NCI-H748 (cell line): Measurements from ENCODE around the gene AMIGO1.

Experiments
- DNase-seq: peaks from one replicate; lab custom pipeline; 2025; ENCODE audit not compliant: unreplicated experiment; lab: John Stamatoyannopoulos, UW

AMIGO1 gene

DNA sequence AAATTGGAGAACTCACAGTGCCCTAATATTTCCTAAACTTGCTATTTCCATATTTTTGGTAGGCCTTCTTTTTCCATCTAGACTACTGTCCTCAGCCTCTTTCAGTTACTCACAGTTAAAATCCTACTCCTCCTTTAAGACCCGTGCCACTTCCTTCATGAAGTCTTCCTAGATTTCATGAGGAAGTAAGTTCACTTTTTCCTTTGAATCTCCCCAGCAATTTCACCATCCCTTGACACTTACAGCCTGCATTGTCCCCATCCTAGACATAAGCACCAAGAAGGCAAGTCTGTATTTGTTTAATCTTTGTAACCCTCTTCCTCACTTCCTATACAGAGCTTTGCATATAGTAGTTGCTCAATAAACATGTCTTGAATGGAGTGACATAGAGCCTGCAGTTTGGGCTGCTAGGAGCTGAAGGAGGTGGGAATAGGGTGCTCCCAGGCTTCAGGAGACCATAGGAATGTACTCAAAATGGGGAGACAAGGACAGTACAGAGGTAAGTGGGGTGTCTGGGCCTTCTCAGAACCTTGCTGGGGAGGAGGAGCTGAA lies 24.9 kb upstream of the AMIGO1 start:
- no peak for DNase-seq

GRCh38 chr1:109532365-109533136 lies 23.0 kb upstream of the AMIGO1 start:
- DNase-seq, result peak; percentile 71

- no peak for DNase-seq
These were observed 22.4 kb upstream of the AMIGO1 start for GRCh38 chr1:109531826-109532364.

GRCh38 chr1:109531380-109531779 lies 21.9 kb upstream of the AMIGO1 start:
- DNase-seq, result no peak

DNA sequence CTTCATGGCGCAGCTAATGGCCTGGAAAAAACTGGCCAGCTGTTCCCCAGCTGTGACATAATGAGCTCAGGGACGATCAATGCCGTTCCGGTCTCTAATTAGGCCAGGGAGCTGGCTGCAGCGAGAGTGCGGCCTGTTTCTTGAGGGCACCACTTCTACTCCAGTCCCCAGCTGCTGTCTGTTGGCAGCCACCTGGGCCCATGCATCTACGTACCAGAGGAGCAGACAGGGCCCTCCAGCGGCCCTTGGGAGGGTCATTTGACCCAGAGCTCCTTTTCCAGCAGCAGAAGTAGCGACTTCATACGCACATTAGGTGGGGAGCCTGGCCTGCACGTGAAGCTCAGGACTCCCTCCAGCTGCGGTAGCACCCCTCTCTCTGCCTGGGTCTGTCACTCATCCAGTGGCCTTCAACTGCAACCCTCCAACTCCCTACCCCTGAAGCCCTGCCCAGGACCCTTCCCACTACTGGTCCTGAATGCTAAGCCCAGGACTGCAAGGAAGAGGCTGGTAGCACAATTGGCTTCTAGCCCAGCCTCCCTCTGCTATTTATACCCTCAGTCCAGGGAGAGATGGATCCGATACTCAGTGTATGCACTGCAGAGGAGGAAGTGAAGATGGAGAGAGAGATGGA lies 21.0 kb upstream of the AMIGO1 start:
- no peak for DNase-seq

DNA sequence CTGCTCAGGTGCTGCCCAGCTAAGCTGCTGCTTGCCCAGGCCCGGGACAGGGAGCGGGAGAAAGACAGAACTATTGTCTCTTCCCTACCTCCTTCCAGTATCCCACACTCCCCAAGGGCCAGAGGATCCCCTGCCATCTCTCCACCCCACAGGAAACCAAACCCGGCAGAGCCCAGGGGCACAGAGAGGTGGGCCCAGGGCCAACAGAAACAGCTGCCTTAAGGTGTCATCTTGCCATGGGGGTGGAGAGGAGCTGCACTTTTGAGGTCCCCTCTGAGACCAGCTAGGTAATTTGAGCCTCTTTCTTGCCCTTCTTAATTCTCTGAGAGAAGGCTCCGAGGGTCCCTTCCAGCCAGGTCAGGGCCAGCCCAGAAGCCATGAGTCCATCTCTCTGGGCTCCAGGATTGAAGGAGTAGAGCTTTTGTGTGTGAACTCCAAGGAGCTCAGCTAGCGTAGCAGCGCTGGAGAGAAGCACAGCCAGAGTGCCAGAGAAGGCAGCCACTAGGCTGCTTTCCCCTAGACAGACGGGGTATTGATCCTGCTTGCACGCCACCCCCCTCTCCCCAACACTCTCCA lies 20.4 kb upstream of the AMIGO1 start:
- DNase-seq, result no peak

DNA sequence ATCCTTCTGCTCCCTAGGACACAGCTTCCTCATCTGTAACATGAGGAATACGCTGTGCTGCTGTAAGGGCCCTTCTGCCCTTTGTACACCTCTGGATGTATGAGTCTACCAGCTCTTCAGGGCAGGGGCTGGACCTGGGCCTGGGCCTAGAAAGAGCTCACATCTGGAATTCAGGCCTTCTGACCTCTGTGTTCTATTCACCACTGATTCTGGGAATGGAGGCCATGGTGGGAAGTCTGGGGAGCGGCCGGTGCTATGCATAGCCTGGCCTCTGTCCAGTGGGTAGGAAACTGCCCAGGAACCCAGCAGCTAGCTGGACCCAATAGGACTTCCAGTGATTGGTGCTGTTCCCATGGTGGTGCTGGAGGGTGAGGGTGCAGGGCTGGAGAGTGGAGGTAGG lies 19.2 kb upstream of the AMIGO1 start:
- no peak for DNase-seq

GRCh38 chr1:109527846-109528695 lies 18.5 kb upstream of the AMIGO1 start:
- DNase-seq, result no peak

- DNase-seq, result no peak
These were observed 17.7 kb upstream of the AMIGO1 start for GRCh38 chr1:109527098-109527811.

DNA sequence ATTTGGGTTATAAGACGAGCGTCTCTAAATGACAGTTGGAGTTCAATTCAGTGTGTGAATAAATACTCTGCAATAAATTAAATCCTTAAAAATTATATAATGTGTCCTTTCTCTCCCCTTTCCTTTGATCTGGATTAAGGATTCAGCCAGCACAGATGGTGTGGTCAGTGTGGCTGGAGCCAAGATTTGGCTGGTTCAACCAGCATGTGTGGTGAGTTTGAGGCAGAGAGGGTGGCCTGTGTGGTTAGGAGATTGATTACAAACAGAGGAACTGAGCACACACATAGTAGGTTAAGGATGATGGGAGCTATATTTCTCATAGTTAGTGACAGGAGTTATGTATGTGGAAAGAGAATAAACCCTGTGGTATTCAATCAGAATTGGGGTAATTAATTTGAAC lies 14.2 kb upstream of the AMIGO1 start:
- DNase-seq, result no peak

- DNase-seq, result no peak
These were observed 12.5 kb upstream of the AMIGO1 start for GRCh38 chr1:109522026-109522425.

- no peak for DNase-seq
These were observed 11.8 kb upstream of the AMIGO1 start for GRCh38 chr1:109521002-109521951.

- no peak for DNase-seq
These were observed 7.8 kb upstream of the AMIGO1 start for GRCh38 chr1:109517337-109517736.

GRCh38 chr1:109516872-109517271 lies 7.3 kb upstream of the AMIGO1 start:
- DNase-seq, result no peak

DNA sequence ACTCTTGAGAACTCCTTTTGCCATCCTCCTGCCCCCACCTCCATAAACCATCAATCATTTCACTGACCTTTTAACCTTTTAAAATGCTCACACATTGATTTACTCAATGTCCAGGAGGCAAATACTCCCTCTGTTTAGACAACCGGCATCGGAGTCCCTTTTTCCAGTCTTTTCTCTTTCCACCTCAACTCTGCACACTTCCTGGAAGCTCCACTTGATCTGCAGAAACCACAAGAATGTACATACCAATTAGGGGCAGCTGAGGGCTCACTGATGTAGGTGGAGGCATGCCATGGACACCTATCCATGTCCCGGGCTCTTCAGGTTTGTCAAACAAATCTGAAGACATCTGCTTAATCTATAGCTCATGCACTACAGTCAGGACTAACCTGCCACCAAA lies 5.3 kb upstream of the AMIGO1 start:
- DNase-seq, result no peak

- peak; percentile 23 for DNase-seq
These were observed 3.7 kb upstream of the AMIGO1 start for GRCh38 chr1:109513110-109513710.

- DNase-seq, result no peak
These were observed 703 bp downstream of the AMIGO1 start for GRCh38 chr1:109508873-109509175.

DNA sequence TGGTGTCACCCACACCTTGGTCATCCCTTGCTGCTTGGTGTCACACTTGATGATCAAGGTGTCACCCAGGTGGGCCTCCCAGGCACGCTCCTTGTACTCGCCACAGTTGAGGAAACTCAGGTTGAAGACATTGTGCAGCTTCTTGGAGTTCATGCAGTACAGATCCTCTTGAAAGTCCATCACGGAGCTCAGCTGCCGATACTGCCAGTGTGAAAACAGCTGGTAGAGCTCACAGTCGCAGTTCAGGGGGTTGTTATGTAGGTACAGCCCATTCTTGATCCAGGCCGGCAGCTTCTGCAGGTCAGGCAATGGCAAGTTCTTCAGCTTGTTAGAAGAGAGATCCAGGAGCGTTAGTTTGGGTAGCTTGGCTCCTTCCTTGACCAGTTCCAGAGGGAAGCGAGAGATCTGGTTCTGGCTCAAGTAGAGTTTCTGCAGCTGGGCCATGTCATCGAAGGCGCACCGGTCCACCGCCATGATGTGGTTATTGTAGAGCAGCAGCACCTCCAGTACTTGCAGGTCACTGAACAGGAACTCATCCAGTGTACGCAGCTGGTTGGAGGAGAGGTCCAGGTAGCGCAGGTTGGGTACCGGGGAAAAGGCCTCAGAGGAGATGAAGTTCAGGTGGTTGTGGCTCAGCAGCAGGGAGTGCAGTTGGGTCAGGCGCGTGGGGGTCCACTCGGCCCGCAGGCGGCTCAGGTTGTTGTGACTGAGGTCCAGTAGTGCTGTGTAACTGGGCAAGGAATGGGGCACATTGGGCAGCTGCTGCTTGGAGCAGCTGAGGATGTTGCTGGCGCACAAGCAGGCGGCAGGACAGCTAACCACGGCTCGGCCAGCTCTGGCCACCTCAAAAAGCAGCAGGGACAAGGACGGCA lies 1.3 kb downstream of the AMIGO1 start:
- no peak for DNase-seq
